RWPE1 (cell line): ENCODE data around the gene PECR.
"Not testable (repeated sequence)": the region's sequence is repeated elsewhere in the genome, so short reads cannot be mapped to it uniquely, and the experiment has no call there.

Source experiments
- CTCF ChIA-PET: fragments of 350-600 bp; sonication (Branson Sonifier 250); formaldehyde crosslinking; extraction: SDS; loops from one replicate; lab custom pipeline; 2021; lab: Yijun Ruan, JAX
- POLR2A ChIA-PET: fragments of 400-600 bp; formaldehyde crosslinking; extraction: SDS; loops from one replicate; lab custom pipeline; 2020; ENCODE audit warnings: antibody characterized with exemption; ENCODE audit not compliant: low non-redundant PET; lab: Yijun Ruan, JAX
- DNase-seq: peaks from one replicate; pipeline ENCODE4 v3.0.0; 2012; ENCODE audit warnings: low spot score
- H3K27ac ChIP-seq: fragments of 450-650 bp; 2 replicates; pipeline ENCODE4 v1.5.1; 2017
- TF ChIP-seq, protein P1 (sequence below): fragments of 450-650 bp; conservative IDR thresholded peaks from 2 replicates; pipeline ENCODE4 v1.5.1; 2017; ENCODE audit warnings: low read depth, mild to moderate bottlenecking

The PECR gene

DNA sequence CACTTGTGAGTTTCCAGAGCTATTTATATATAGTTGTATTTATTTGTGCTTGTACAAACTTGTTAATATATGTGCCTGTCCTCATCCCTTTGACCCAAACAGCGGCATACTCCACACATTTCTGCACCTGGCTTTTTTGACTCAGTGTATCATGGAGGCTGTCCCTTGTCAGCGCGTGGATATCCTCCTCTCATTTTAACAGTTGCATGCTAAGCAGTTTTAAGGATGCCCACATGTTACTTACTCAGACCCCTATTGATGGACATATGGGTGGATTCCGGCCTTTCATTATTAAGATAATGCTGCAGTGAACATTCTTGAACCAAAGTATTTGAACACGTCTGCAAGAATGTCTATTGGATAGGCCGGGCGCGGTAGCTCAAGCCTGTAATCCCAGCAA, 67.6 kb downstream of the PECR start:
- TF ChIP-seq, protein P1, sequence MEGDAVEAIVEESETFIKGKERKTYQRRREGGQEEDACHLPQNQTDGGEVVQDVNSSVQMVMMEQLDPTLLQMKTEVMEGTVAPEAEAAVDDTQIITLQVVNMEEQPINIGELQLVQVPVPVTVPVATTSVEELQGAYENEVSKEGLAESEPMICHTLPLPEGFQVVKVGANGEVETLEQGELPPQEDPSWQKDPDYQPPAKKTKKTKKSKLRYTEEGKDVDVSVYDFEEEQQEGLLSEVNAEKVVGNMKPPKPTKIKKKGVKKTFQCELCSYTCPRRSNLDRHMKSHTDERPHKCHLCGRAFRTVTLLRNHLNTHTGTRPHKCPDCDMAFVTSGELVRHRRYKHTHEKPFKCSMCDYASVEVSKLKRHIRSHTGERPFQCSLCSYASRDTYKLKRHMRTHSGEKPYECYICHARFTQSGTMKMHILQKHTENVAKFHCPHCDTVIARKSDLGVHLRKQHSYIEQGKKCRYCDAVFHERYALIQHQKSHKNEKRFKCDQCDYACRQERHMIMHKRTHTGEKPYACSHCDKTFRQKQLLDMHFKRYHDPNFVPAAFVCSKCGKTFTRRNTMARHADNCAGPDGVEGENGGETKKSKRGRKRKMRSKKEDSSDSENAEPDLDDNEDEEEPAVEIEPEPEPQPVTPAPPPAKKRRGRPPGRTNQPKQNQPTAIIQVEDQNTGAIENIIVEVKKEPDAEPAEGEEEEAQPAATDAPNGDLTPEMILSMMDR = no peak
- POLR2A ChIA-PET = no interaction called here
- CTCF ChIA-PET = interaction anchor here (0.6 to 1.1 kb wide), 4 partner anchors 9 to 39 kb away, joined by 3 to 6 read pairs (median 4); no protein-coding TSS in a partner anchor
- no peak overlapping the region for H3K27ac ChIP-seq
- DNase-seq = no peak

DNA sequence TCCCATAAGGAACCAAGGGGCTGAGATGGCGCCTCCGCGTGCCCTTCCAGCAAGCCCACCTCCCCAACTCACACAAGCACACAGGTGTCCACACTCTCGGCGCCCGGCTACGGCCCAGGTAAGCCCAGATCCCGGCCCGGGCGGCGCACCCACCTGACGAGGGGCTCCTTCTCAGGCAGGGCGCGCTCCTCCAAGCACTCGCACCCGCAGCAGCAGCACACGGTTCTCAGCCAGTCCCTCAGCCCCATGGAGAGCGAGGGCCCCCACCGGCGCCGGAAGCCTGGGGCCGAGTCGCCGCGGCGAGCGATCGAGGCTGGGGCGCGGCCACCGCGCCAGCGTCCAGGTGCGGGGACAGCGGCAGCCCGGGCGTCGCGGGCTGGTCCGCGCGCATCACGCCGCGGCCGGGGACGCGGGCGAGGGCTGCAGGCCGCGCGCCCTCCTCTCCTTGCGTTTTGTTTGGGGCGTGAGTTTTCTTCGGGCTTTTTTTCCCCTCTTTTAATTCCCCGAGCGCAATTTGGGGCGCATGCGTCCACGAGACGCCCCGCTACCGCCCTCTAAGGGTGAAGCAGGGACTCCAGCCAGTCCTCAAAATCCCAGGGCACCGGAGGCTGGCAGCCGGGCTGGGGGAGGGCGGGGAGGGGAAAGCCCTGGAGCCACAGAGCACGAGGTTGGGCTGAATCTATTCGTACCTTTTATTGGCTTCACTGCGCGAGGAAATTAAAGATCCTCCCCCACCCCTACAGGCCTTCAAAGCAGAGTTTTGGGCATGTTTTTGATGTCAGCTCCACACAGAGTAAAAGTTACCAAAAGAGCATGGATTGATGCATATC, 68.3 kb downstream of the PECR start, which contains the start of gene MREG:
MREG (minus strand) TSS at position 472 of the 830 bp plus-strand sequence; CDS start at position 248, 224 bp downstream.
- H3K27ac ChIP-seq = peak within 1 kb of the TSS; percentile 88
- POLR2A ChIA-PET = no interaction called here
- TF ChIP-seq, protein P1 = peak; percentile 84

DNA sequence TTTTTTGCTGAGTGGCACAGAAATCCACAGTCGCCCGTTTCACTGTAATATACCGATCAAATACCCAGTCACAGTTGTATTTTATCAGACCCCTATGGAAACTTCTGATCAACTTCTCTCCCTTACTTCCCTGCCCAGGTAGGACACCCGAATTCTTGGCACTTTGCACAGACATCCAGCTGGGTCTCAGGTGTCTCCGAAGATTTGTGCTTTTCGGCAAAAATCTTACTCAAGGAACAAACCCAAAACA, 68.9 kb downstream of the PECR start:
- ChIA-PET POLR2A (no interaction called here), CTCF (interaction anchor here (0.6 kb wide), 1 partner anchor 82 kb away, joined by 3 read pairs; no protein-coding TSS in a partner anchor)
- no peak for DNase-seq
- H3K27ac ChIP-seq = peak overlapping the region; percentile 88
- TF ChIP-seq, protein P1 = no peak

More for the DNA sequence above, 68.3 kb downstream of the PECR start, which contains the start of gene MREG:
- peak; percentile 93 for DNase-seq
- CTCF ChIA-PET = interaction anchor here (0.6 to 1.1 kb wide), 5 partner anchors 10 to 82 kb away, joined by 3 to 6 read pairs (median 3); no protein-coding TSS in a partner anchor

DNA sequence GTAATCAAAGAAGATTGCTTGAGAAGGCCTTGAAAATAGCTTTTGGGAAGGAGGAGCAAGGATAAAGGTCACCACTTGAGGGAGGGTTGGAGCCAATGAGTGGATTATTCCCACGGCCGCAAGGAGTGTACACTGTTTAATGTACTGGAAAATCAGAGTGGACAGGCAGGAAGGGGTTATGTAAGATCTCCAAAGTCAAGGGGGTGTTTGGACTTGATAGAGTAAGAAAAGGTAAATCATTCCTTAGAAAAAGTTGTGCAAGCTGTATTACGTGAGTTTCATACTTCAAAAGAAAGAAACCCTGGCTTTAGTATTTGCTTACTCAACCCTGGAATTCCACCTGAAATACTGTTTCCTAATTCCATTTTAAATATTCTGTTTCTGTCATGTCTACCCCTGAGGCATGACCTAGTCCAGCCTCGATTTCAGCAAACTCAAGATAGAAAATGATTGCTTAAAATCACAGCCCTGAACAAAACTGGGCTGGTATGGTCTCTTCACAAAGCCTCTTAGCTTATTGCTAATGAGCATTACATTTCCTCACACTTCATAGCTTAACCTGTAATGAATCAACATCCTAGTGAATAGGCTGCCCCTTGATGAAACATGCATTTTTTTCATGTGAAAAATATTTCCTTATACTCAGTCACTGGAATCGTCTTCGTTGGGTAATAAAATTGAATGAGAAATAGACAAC, 69.3 kb downstream of the PECR start:
- peak overlapping the region; percentile 88 for H3K27ac ChIP-seq

DNA sequence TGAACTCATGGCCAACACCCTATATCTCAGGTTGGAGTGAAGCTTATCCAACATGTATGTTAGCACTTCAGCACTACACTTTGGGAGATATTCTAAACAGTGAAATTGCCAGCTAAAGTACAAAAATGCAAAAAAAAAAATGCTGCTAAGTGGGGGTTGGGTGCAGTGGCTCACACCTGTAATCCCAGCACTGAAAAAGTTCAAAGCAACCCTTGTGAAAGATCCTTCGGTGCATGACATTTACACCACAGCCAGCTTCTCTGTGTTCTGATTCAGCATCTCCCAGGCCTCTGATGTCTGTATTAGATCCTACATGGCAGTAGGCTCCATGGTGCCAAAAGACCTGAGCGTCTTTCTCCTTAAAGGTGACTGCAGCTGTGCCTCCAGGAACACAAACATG, 72.4 kb downstream of the PECR start:
- POLR2A ChIA-PET, H3K27ac ChIP-seq, DNase-seq: not testable (repeated sequence)
- CTCF ChIA-PET = interaction anchor here (0.6 kb wide), 1 partner anchor 673 kb away, joined by 8 read pairs; no protein-coding TSS in a partner anchor

More for the DNA sequence above, 69.3 kb downstream of the PECR start:
- peak; percentile 68 for DNase-seq
- CTCF ChIA-PET = interaction anchor here (0.5 to 1.3 kb wide), 4 partner anchors 8 to 83 kb away, joined by 3 to 5 read pairs (median 4); no protein-coding TSS in a partner anchor
- TF ChIP-seq, protein P1 = no peak
- POLR2A ChIA-PET = interaction anchor here (0.5 kb wide), 1 partner anchor 59 kb away, joined by 3 read pairs; no protein-coding TSS in a partner anchor

DNA sequence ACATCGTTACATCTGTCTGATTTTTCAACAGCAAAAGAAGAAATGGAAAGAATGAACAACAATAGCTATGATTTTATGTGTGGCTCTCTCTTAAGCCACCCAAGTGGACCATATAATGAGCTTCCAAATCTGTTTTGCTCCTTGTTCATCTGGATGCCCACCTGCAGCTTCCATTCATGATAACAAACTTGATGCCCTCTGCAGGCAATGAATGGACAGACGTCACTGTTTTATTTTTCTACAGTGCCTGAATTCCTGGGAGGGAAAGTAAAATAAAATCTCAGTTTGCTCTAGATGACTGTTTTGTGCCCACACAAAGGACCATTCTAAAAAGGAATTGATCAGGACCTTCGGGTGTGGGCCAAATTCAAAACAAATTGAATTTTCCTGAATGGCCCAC, 73.2 kb downstream of the PECR start:
- CTCF ChIA-PET = interaction anchor here (0.6 to 1.2 kb wide), 2 partner anchors 58 to 672 kb away, joined by 5 to 8 read pairs; no protein-coding TSS in a partner anchor
- no peak overlapping the region for H3K27ac ChIP-seq
- DNase-seq = no peak
- POLR2A ChIA-PET = no interaction called here
- TF ChIP-seq, protein P1 = no peak
